ENCODE measurements around the gene CD82.

CD82 gene

GRCh38 chr11:44565211-44565952, at the start of gene CD82:
Gene CD82, plus strand, starts transcription at chr11:44565663. Its CDS starts 29,000 bp downstream, at chr11:44594663.
- peak; percentile 82 for DNase-seq

GRCh38 chr11:44516688-44517507, 48.6 kb upstream of the CD82 start:
- no peak for DNase-seq

GRCh38 chr11:44517541-44517940, 47.9 kb upstream of the CD82 start:
- no peak for DNase-seq

- no peak for DNase-seq
Measured at GRCh38 chr11:44518968-44519550, 46.4 kb upstream of the CD82 start.

GRCh38 chr11:44519989-44520737, 45.3 kb upstream of the CD82 start:
- DNase-seq = no peak

- DNase-seq = no peak
Measured at GRCh38 chr11:44521148-44521547, 44.3 kb upstream of the CD82 start.

GRCh38 chr11:44522294-44522693, 43.2 kb upstream of the CD82 start:
- no peak for DNase-seq

- DNase-seq = no peak
Measured at GRCh38 chr11:44524346-44524745, 41.1 kb upstream of the CD82 start.

- DNase-seq = no peak
Measured at GRCh38 chr11:44524751-44525201, 40.7 kb upstream of the CD82 start.

- DNase-seq = no peak
Measured at GRCh38 chr11:44525473-44526252, 39.8 kb upstream of the CD82 start.

- DNase-seq = no peak
Measured at GRCh38 chr11:44526438-44526837, 39.0 kb upstream of the CD82 start.

GRCh38 chr11:44527476-44527875, 38.0 kb upstream of the CD82 start:
- DNase-seq = no peak

- DNase-seq = no peak
Measured at GRCh38 chr11:44528103-44528502, 37.4 kb upstream of the CD82 start.

GRCh38 chr11:44528581-44528980, 36.9 kb upstream of the CD82 start:
- no peak for DNase-seq

- DNase-seq = peak; percentile 19
Measured at GRCh38 chr11:44529895-44530412, 35.5 kb upstream of the CD82 start.

GRCh38 chr11:44530413-44531115, 34.9 kb upstream of the CD82 start:
- peak; percentile 30 for DNase-seq

GRCh38 chr11:44531116-44531504, 34.4 kb upstream of the CD82 start:
- DNase-seq = no peak

- no peak for DNase-seq
Measured at GRCh38 chr11:44531636-44532035, 33.8 kb upstream of the CD82 start.

GRCh38 chr11:44532809-44533208, 32.7 kb upstream of the CD82 start:
- no peak for DNase-seq

- DNase-seq = no peak
Measured at GRCh38 chr11:44533921-44534711, 31.3 kb upstream of the CD82 start.

Data from GF-D8 (cell line).